ENCODE measurements around the gene GNAL. TPM values are rescaled to one million over a fixed set of nuclear protein-coding genes. Genes with fewer than 3 reads are reported as not detected.

Gene GNAL
- total and polyA plus RNA-seq, 4 donors: 0.15 to 0.92 (median 0.72) TPM

DNA sequence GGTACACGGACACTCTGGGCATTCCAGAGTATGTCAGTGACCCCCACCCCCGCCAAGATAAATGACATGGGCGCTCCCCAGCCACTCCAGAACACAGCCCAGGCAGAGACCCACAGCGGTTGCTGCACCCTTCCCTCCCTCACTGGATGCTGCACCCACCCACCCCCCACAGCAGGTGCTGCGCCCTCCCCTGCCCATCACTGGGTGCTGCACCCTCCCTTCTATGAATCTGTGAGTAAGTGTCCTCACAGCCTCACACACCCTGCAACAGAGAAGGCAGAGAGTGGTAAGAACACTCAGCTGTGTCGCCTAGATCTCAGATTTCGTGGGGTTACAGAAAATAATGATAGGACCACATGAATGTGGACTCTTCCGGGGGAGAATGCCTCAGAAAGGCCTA, 185.6 kb downstream of the GNAL start:
- H3K36me3 ChIP-seq (ENCODE audit: control insufficient read depth in 4 of 4, insufficient read depth in 3 of 4, low read depth in 1 of 4, low read length in 3 of 4): no peaks in the 10 kb centered on the region
- peaks cover 0 to 5% (median 0%) of the 10 kb centered on the region in 4 donors for H3K4me1 ChIP-seq (ENCODE audit: control insufficient read depth in 4 of 4, insufficient read depth in 4 of 4, low read length in 3 of 4)
- no peak overlapping the region for H3K4me3 ChIP-seq (ENCODE audit: low read depth in 1 of 3, low read length in 3 of 3)
- no peak for DNase-seq (ENCODE audit: low spot score)
- 90% methylated on average over 8 of the region's 8 CpGs for WGBS
- H3K9ac ChIP-seq (ENCODE audit: low read depth in 1 of 2, low read length in 2 of 2): no peak overlapping the region
- TF ChIP-seq HNF4G (IDR thresholded peaks at IDR 0.05): no peak
- no peak for TF ChIP-seq JUND (IDR thresholded peaks at IDR 0.05)
- TF ChIP-seq RXRA (IDR thresholded peaks at IDR 0.05): no peak
- TF ChIP-seq TAF1 (conservative IDR thresholded peaks at IDR 0.05): no peak
- TF ChIP-seq, protein P1, sequence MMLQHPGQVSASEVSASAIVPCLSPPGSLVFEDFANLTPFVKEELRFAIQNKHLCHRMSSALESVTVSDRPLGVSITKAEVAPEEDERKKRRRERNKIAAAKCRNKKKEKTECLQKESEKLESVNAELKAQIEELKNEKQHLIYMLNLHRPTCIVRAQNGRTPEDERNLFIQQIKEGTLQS (IDR thresholded peaks at IDR 0.05): no peak
- H3K27ac ChIP-seq (ENCODE audit: low read depth in 1 of 2, low read length in 2 of 2): no peak overlapping the region
- no peaks in the 10 kb centered on the region for H3K9me3 ChIP-seq (ENCODE audit: control insufficient read depth in 4 of 4, low read length in 3 of 4)
- no peaks in the 10 kb centered on the region for H3K27me3 ChIP-seq (ENCODE audit: control insufficient read depth in 4 of 4, insufficient read depth in 4 of 4, low read length in 3 of 4)

DNA sequence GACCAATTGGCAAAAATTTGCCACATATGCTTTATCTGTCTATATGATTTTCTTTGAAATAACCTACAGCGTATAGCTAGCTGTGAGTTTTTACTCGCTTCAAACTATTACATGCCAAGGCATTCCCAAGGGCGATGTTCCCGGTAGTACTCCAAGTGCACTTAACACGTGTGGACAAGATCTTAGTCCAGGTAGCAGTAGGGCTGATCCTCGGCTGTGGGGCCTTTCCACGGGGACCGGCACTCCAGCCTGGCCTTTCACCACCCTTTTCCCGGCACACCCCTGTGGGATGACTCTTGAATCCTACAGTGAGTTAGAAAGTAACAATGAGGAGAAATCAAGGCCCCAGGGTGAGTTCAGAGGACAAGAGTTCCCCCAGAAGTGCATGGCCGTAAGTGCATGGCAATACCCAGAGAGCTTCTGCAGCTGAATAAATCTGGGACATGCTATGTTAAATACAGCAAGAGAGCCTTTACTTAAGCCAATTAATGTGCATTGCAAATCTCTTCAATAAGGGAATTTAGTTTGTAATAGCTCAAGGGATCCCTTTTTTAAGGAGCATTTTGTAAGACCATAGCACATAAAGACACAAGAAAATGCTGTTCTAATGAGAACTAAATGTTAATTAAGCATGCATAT, 188.6 kb downstream of the GNAL start:
- no peak for DNase-seq (ENCODE audit: low spot score)
- H3K4me3 ChIP-seq (ENCODE audit: low read depth in 1 of 3, low read length in 3 of 3): no peak overlapping the region
- no peaks in the 10 kb centered on the region for H3K9me3 ChIP-seq (ENCODE audit: control insufficient read depth in 4 of 4, low read length in 3 of 4)
- 97% methylated on average over 10 of the region's 10 CpGs for WGBS
- TF ChIP-seq HNF4G (IDR thresholded peaks at IDR 0.05): no peak
- no peak for TF ChIP-seq FOXA1 (IDR thresholded peaks at IDR 0.05)
- TF ChIP-seq, protein P2, sequence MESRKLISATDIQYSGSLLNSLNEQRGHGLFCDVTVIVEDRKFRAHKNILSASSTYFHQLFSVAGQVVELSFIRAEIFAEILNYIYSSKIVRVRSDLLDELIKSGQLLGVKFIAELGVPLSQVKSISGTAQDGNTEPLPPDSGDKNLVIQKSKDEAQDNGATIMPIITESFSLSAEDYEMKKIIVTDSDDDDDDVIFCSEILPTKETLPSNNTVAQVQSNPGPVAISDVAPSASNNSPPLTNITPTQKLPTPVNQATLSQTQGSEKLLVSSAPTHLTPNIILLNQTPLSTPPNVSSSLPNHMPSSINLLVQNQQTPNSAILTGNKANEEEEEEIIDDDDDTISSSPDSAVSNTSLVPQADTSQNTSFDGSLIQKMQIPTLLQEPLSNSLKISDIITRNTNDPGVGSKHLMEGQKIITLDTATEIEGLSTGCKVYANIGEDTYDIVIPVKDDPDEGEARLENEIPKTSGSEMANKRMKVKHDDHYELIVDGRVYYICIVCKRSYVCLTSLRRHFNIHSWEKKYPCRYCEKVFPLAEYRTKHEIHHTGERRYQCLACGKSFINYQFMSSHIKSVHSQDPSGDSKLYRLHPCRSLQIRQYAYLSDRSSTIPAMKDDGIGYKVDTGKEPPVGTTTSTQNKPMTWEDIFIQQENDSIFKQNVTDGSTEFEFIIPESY (IDR thresholded peaks at IDR 0.05): no peak
- TF ChIP-seq, protein P3, sequence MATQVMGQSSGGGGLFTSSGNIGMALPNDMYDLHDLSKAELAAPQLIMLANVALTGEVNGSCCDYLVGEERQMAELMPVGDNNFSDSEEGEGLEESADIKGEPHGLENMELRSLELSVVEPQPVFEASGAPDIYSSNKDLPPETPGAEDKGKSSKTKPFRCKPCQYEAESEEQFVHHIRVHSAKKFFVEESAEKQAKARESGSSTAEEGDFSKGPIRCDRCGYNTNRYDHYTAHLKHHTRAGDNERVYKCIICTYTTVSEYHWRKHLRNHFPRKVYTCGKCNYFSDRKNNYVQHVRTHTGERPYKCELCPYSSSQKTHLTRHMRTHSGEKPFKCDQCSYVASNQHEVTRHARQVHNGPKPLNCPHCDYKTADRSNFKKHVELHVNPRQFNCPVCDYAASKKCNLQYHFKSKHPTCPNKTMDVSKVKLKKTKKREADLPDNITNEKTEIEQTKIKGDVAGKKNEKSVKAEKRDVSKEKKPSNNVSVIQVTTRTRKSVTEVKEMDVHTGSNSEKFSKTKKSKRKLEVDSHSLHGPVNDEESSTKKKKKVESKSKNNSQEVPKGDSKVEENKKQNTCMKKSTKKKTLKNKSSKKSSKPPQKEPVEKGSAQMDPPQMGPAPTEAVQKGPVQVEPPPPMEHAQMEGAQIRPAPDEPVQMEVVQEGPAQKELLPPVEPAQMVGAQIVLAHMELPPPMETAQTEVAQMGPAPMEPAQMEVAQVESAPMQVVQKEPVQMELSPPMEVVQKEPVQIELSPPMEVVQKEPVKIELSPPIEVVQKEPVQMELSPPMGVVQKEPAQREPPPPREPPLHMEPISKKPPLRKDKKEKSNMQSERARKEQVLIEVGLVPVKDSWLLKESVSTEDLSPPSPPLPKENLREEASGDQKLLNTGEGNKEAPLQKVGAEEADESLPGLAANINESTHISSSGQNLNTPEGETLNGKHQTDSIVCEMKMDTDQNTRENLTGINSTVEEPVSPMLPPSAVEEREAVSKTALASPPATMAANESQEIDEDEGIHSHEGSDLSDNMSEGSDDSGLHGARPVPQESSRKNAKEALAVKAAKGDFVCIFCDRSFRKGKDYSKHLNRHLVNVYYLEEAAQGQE (IDR thresholded peaks at IDR 0.05): no peak
- TF ChIP-seq NR2F2 (IDR thresholded peaks at IDR 0.05): no peak
- TF ChIP-seq HNF4A (conservative IDR thresholded peaks at IDR 0.05): no peak
- TF ChIP-seq RAD21 (IDR thresholded peaks at IDR 0.05): no peak
- TF ChIP-seq, protein P1 (IDR thresholded peaks at IDR 0.05): no peak
- H3K4me1 ChIP-seq (ENCODE audit: control insufficient read depth in 4 of 4, insufficient read depth in 4 of 4, low read length in 3 of 4): peaks cover 0 to 1% (median 0%) of the 10 kb centered on the region in 4 donors
- peaks cover 0 to 2% (median under 1%) of the 10 kb centered on the region in 4 donors for H3K36me3 ChIP-seq (ENCODE audit: control insufficient read depth in 4 of 4, insufficient read depth in 3 of 4, low read depth in 1 of 4, low read length in 3 of 4)
- no peak overlapping the region for H3K9ac ChIP-seq (ENCODE audit: low read depth in 1 of 2, low read length in 2 of 2)
- H3K27me3 ChIP-seq (ENCODE audit: control insufficient read depth in 4 of 4, insufficient read depth in 4 of 4, low read length in 3 of 4): no peaks in the 10 kb centered on the region
- no peak overlapping the region for H3K27ac ChIP-seq (ENCODE audit: low read depth in 1 of 2, low read length in 2 of 2)

Data from liver (tissue), 9 donors.